IgD-negative memory B cell (primary cell): ENCODE measurements around the gene FGG. TPM values are rescaled to one million over a fixed set of nuclear protein-coding genes. Genes with fewer than 3 reads are reported as not detected.

Experiments
- H3K27ac Mint-ChIP-seq, 3 donors: one replicate each; pipeline ENCODE4 v1.8.0; 2020 to 2022; ENCODE audit warnings: mild to moderate bottlenecking in 3 of 3, mixed read lengths in 3 of 3, moderate library complexity in 1 of 3
- H3K27me3 Mint-ChIP-seq: one replicate; pipeline ENCODE4 v1.8.0; 2021; ENCODE audit warnings: mixed read lengths
- H3K36me3 Mint-ChIP-seq: one replicate; pipeline ENCODE4 v1.8.0; 2020; ENCODE audit warnings: mild to moderate bottlenecking, mixed read lengths
- H3K4me1 Mint-ChIP-seq, 3 donors: one replicate each; pipeline ENCODE4 v1.8.0; 2020 to 2022; ENCODE audit warnings: mixed read lengths in 3 of 3, mild to moderate bottlenecking in 1 of 3
- H3K4me3 Mint-ChIP-seq, 4 donors: one replicate each; pipeline ENCODE4 v1.8.0; 2020 to 2022; ENCODE audit warnings: mild to moderate bottlenecking in 4 of 4, mixed read lengths in 4 of 4, moderate library complexity in 3 of 4
- H3K9me3 Mint-ChIP-seq, 3 donors: one replicate each; pipeline ENCODE4 v1.8.0; 2020 to 2021; ENCODE audit warnings: mixed read lengths in 3 of 3, mild to moderate bottlenecking in 1 of 3
- polyA plus RNA-seq: library from polyadenylated mRNA; unstranded; fragments of 300-500 nt; fragmentation: Illumina TruSeq; gene quantifications from one replicate; pipeline ENCODE4 v1.2.3, GENCODE V29; 2021

The FGG gene
- polyA plus RNA-seq, 1 donor from 2014 or later: not detected

GRCh38 chr4:154620111-154620510 lies 7.7 kb upstream of the FGG start:
- Mint-ChIP-seq H3K36me3 (no peaks in the 10 kb centered on the region), H3K4me3 (no peak overlapping the region), H3K9me3 (no peaks in the 10 kb centered on the region), H3K4me1 (peaks cover 7 to 15% (median 12%) of the 10 kb centered on the region in 3 donors), H3K27me3 (peaks cover 3% of the 10 kb centered on the region), H3K27ac (no peak overlapping the region)

GRCh38 chr4:154618708-154619315 lies 6.4 kb upstream of the FGG start:
- Mint-ChIP-seq H3K27me3 (peaks cover 3% of the 10 kb centered on the region), H3K27ac (no peak overlapping the region), H3K9me3 (no peaks in the 10 kb centered on the region), H3K36me3 (no peaks in the 10 kb centered on the region), H3K4me1 (peaks cover 7 to 15% (median 12%) of the 10 kb centered on the region in 3 donors), H3K4me3 (no peak overlapping the region)

GRCh38 chr4:154617820-154618317 lies 5.4 kb upstream of the FGG start:
- Mint-ChIP-seq H3K4me3 (no peak overlapping the region), H3K4me1 (peaks cover 7 to 15% (median 12%) of the 10 kb centered on the region in 3 donors), H3K27me3 (peaks cover 3% of the 10 kb centered on the region), H3K36me3 (no peaks in the 10 kb centered on the region), H3K27ac (no peak overlapping the region), H3K9me3 (no peaks in the 10 kb centered on the region)

GRCh38 chr4:154616731-154617130 lies 4.3 kb upstream of the FGG start:
- H3K9me3 Mint-ChIP-seq: no peaks in the 10 kb centered on the region
- H3K27me3 Mint-ChIP-seq: peaks cover 1% of the 10 kb centered on the region
- peaks cover 7 to 15% (median 12%) of the 10 kb centered on the region in 3 donors for H3K4me1 Mint-ChIP-seq
- H3K27ac Mint-ChIP-seq: peak overlapping the region in 1 of 3 donors; percentile 50
- H3K36me3 Mint-ChIP-seq: no peaks in the 10 kb centered on the region
- H3K4me3 Mint-ChIP-seq: peak overlapping the region in 2 of 4 donors; percentile 38 to 65

GRCh38 chr4:154616287-154616686 lies 3.8 kb upstream of the FGG start:
- Mint-ChIP-seq H3K27ac (no peak overlapping the region), H3K4me1 (peaks cover 7 to 15% (median 12%) of the 10 kb centered on the region in 3 donors), H3K36me3 (no peaks in the 10 kb centered on the region), H3K27me3 (peaks cover 1% of the 10 kb centered on the region), H3K4me3 (no peak overlapping the region), H3K9me3 (no peaks in the 10 kb centered on the region)

GRCh38 chr4:154615211-154615610 lies 2.8 kb upstream of the FGG start:
- no peak overlapping the region for H3K27ac Mint-ChIP-seq
- peaks cover 7 to 15% (median 12%) of the 10 kb centered on the region in 3 donors for H3K4me1 Mint-ChIP-seq
- no peak overlapping the region for H3K4me3 Mint-ChIP-seq
- no peaks in the 10 kb centered on the region for H3K36me3 Mint-ChIP-seq
- no peaks in the 10 kb centered on the region for H3K9me3 Mint-ChIP-seq
- H3K27me3 Mint-ChIP-seq: peaks cover 1% of the 10 kb centered on the region

GRCh38 chr4:154614306-154614705 lies 1.9 kb upstream of the FGG start:
- Mint-ChIP-seq H3K27ac (no peak overlapping the region), H3K27me3 (peaks cover 1% of the 10 kb centered on the region), H3K9me3 (no peaks in the 10 kb centered on the region), H3K36me3 (no peaks in the 10 kb centered on the region), H3K4me3 (no peak overlapping the region), H3K4me1 (peaks cover 7 to 15% (median 12%) of the 10 kb centered on the region in 3 donors)

- Mint-ChIP-seq H3K27me3 (peaks cover 6% of the 10 kb centered on the region), H3K9me3 (no peaks in the 10 kb centered on the region), H3K4me1 (peaks cover 4 to 7% (median 6%) of the 10 kb centered on the region in 3 donors)
Measured at GRCh38 chr4:154611833-154612232, 623 bp downstream of the FGG start.

GRCh38 chr4:154610582-154610981 lies 1.9 kb downstream of the FGG start:
- Mint-ChIP-seq H3K27ac (no peak overlapping the region), H3K4me1 (no peaks in the 10 kb centered on the region), H3K4me3 (no peak overlapping the region), H3K27me3 (peaks cover 5% of the 10 kb centered on the region), H3K36me3 (no peaks in the 10 kb centered on the region), H3K9me3 (no peaks in the 10 kb centered on the region)

More at GRCh38 chr4:154611833-154612232, 623 bp downstream of the FGG start:
- no peaks in the 10 kb centered on the region for H3K36me3 Mint-ChIP-seq
- H3K4me3 Mint-ChIP-seq: no peak overlapping the region
- no peak overlapping the region for H3K27ac Mint-ChIP-seq

GRCh38 chr4:154609532-154609931 lies 2.9 kb downstream of the FGG start:
- Mint-ChIP-seq H3K36me3 (peaks cover 2% of the 10 kb centered on the region), H3K4me3 (no peak overlapping the region), H3K9me3 (no peaks in the 10 kb centered on the region), H3K27ac (no peak overlapping the region), H3K27me3 (peaks cover 8% of the 10 kb centered on the region), H3K4me1 (no peaks in the 10 kb centered on the region)

- Mint-ChIP-seq H3K9me3 (no peaks in the 10 kb centered on the region), H3K36me3 (peaks cover 2% of the 10 kb centered on the region), H3K27ac (no peak overlapping the region), H3K4me3 (no peak overlapping the region), H3K27me3 (peaks cover 8% of the 10 kb centered on the region), H3K4me1 (no peaks in the 10 kb centered on the region)
Measured at GRCh38 chr4:154608361-154609252, 3.8 kb downstream of the FGG start.

- Mint-ChIP-seq H3K36me3 (peaks cover 2% of the 10 kb centered on the region), H3K9me3 (no peaks in the 10 kb centered on the region), H3K4me3 (no peak overlapping the region), H3K4me1 (peaks cover 0 to 1% (median 0%) of the 10 kb centered on the region in 3 donors), H3K27me3 (peaks cover 11% of the 10 kb centered on the region), H3K27ac (no peak overlapping the region)
Measured at GRCh38 chr4:154606728-154607723, 5.4 kb downstream of the FGG start.

GRCh38 chr4:154604696-154605200 lies 7.7 kb downstream of the FGG start:
- peaks cover 0 to 2% (median 0%) of the 10 kb centered on the region in 3 donors for H3K9me3 Mint-ChIP-seq
- H3K27me3 Mint-ChIP-seq: peaks cover 12% of the 10 kb centered on the region
- peaks cover 0 to 1% (median 0%) of the 10 kb centered on the region in 3 donors for H3K4me1 Mint-ChIP-seq
- H3K27ac Mint-ChIP-seq: no peak overlapping the region
- peaks cover 2% of the 10 kb centered on the region for H3K36me3 Mint-ChIP-seq
- H3K4me3 Mint-ChIP-seq: no peak overlapping the region
